H9 (cell line): Measurements from ENCODE around the gene ENGASE. TPM values are rescaled to one million over a fixed set of nuclear protein-coding genes. Genes with fewer than 3 reads are reported as not detected.

Experiments
- DNase-seq: peaks from one replicate; pipeline ENCODE4 v3.0.0-alpha.2; 2017
- H2AFZ ChIP-seq: one replicate; pipeline ENCODE4 v1.6.1; 2013; ENCODE audit warnings: mild to moderate bottlenecking, low read length, control low read depth, moderate library complexity
- H2AK5ac ChIP-seq: 2 replicates; pipeline ENCODE4 v1.6.1; 2013; ENCODE audit warnings: low read length, control low read depth, mixed read lengths; ENCODE audit not compliant: insufficient read length
- H2BK120ac ChIP-seq: one replicate; pipeline ENCODE4 v1.6.1; 2013; ENCODE audit warnings: low read depth, mild to moderate bottlenecking, low read length, control low read depth, inconsistent platforms; ENCODE audit not compliant: poor library complexity, severe bottlenecking
- H2BK12ac ChIP-seq: 2 replicates; pipeline ENCODE4 v1.6.1; 2013; ENCODE audit warnings: low read length, control low read depth, mixed read lengths, low read depth; ENCODE audit not compliant: insufficient read length
- H2BK15ac ChIP-seq: 2 replicates; pipeline ENCODE4 v1.6.1; 2013; ENCODE audit warnings: low read depth, low read length, control low read depth
- H2BK20ac ChIP-seq: one replicate; pipeline ENCODE4 v1.6.1; 2013; ENCODE audit warnings: low read depth, mild to moderate bottlenecking, low read length, control low read depth, inconsistent platforms; ENCODE audit not compliant: poor library complexity, severe bottlenecking
- H2BK5ac ChIP-seq: 2 replicates; pipeline ENCODE4 v1.6.1; 2013; ENCODE audit warnings: low read length, control low read depth, mixed read lengths; ENCODE audit not compliant: insufficient read length
- H3K14ac ChIP-seq: 2 replicates; pipeline ENCODE4 v1.6.1; 2013; ENCODE audit warnings: low read length, control low read depth; ENCODE audit not compliant: insufficient read depth
- H3K18ac ChIP-seq: 2 replicates; pipeline ENCODE4 v1.6.1; 2013; ENCODE audit warnings: low read depth, mild to moderate bottlenecking, mixed read lengths, low read length, control low read depth; ENCODE audit not compliant: insufficient read length
- H3K23ac ChIP-seq: 2 replicates; pipeline ENCODE4 v1.6.1; 2013; ENCODE audit warnings: low read length, control low read depth, mixed read lengths, low read depth; ENCODE audit not compliant: insufficient read length
- H3K23me2 ChIP-seq: 2 replicates; pipeline ENCODE4 v1.6.1; 2013; ENCODE audit warnings: low read depth, mild to moderate bottlenecking, mixed read lengths, low read length, control low read depth; ENCODE audit not compliant: insufficient read length, poor library complexity, severe bottlenecking
- H3K27ac ChIP-seq: 2 replicates; pipeline ENCODE4 v1.5.1; 2013; ENCODE audit warnings: low read length, control low read depth, mixed read lengths, low read depth; ENCODE audit not compliant: insufficient read length
- H3K27me3 ChIP-seq: 2 replicates; pipeline ENCODE4 v1.6.1; 2013; ENCODE audit warnings: low read length, control low read depth, inconsistent platforms; ENCODE audit not compliant: insufficient read depth
- H3K4ac ChIP-seq: 2 replicates; pipeline ENCODE4 v1.6.1; 2013; ENCODE audit warnings: low read depth, mild to moderate bottlenecking, control low read depth, inconsistent platforms, low read length, moderate library complexity
- H3K4me1 ChIP-seq: 2 replicates; pipeline ENCODE4 v1.6.1; 2013; ENCODE audit warnings: low read length, control low read depth, inconsistent platforms; ENCODE audit not compliant: insufficient read depth
- H3K4me2 ChIP-seq: 2 replicates; pipeline ENCODE4 v1.6.1; 2013; ENCODE audit warnings: low read length, control low read depth, mixed read lengths; ENCODE audit not compliant: insufficient read length, insufficient read depth
- H3K56ac ChIP-seq: 2 replicates; pipeline ENCODE4 v1.6.1; 2013; ENCODE audit warnings: low read depth, mild to moderate bottlenecking, mixed read lengths, low read length, control low read depth; ENCODE audit not compliant: insufficient read length
- H3K79me1 ChIP-seq: 2 replicates; pipeline ENCODE4 v1.6.1; 2013; ENCODE audit warnings: low read depth, mild to moderate bottlenecking, moderate library complexity, low read length, control low read depth, inconsistent platforms; ENCODE audit not compliant: insufficient read depth, poor library complexity, severe bottlenecking
- H3K79me2 ChIP-seq: 2 replicates; pipeline ENCODE4 v1.6.1; 2013; ENCODE audit warnings: low read length, control low read depth, inconsistent platforms; ENCODE audit not compliant: insufficient read depth
- H3K9ac ChIP-seq: 2 replicates; pipeline ENCODE4 v1.6.1; 2013; ENCODE audit warnings: low read length, control low read depth, mixed read lengths; ENCODE audit not compliant: insufficient read length; ENCODE audit errors: extremely low read depth
- H3K9me3 ChIP-seq: one replicate; pipeline ENCODE4 v1.6.1; 2013; ENCODE audit warnings: low read depth, low read length, inconsistent platforms; ENCODE audit not compliant: control insufficient read depth
- H3T11ph ChIP-seq: one replicate; pipeline ENCODE4 v1.6.1; 2013; ENCODE audit warnings: mild to moderate bottlenecking, low read length, control low read depth, inconsistent platforms
- H4K20me1 ChIP-seq: one replicate; pipeline ENCODE4 v1.6.1; 2013; ENCODE audit not compliant: control insufficient read depth, insufficient read length, insufficient read depth
- H4K5ac ChIP-seq: 2 replicates; pipeline ENCODE4 v1.6.1; 2013; ENCODE audit warnings: low read depth, mild to moderate bottlenecking, mixed read lengths, low read length, control low read depth; ENCODE audit not compliant: insufficient read length
- H4K8ac ChIP-seq: replicated peaks from 2 replicates; pipeline ENCODE4 v1.6.1; 2013; ENCODE audit warnings: low read length, control low read depth, mixed read lengths, low read depth; ENCODE audit not compliant: insufficient read length
- H4K91ac ChIP-seq: 2 replicates; pipeline ENCODE4 v1.6.1; 2013; ENCODE audit warnings: low read depth, mild to moderate bottlenecking, moderate library complexity, mixed read lengths, low read length, control low read depth; ENCODE audit not compliant: insufficient read length
- H3K27ac Mint-ChIP-seq, 3 experiments: 2 replicates in 2 of 3; 3 replicates in 1 of 3; pipeline ENCODE4 v1.8.0; 2020 to 2021; ENCODE audit warnings: mixed read lengths in 3 of 3, mild to moderate bottlenecking in 1 of 3, moderate library complexity in 1 of 3
- H3K27me3 Mint-ChIP-seq: 2 replicates; pipeline ENCODE4 v1.8.0; 2021; ENCODE audit warnings: low read depth, mild to moderate bottlenecking, moderate library complexity, mixed read lengths
- H3K36me3 Mint-ChIP-seq, 3 experiments: 2 replicates in 2 of 3; 3 replicates in 1 of 3; pipeline ENCODE4 v1.8.0; 2020 to 2021; ENCODE audit warnings: low read depth in 3 of 3, mixed read lengths in 3 of 3; ENCODE audit not compliant: insufficient read depth in 1 of 3
- H3K4me1 Mint-ChIP-seq, 2 experiments: 2 replicates each; pipeline ENCODE4 v1.8.0; 2020; ENCODE audit warnings: mixed read lengths in 2 of 2
- H3K4me3 Mint-ChIP-seq, 2 experiments: 2 replicates in 1 of 2; 3 replicates in 1 of 2; pipeline ENCODE4 v1.8.0; 2020 to 2021; ENCODE audit warnings: mild to moderate bottlenecking in 2 of 2, mixed read lengths in 2 of 2, moderate library complexity in 1 of 2
- H3K9me3 Mint-ChIP-seq, 2 experiments: 2 replicates in 1 of 2; 3 replicates in 1 of 2; pipeline ENCODE4 v1.8.0; 2020; ENCODE audit warnings: mild to moderate bottlenecking in 2 of 2, mixed read lengths in 2 of 2, moderate library complexity in 1 of 2
- CTCF ChIP-seq: fragments of 200-600 bp; sonication (generic); conservative IDR thresholded peaks from 3 replicates; pipeline ENCODE4 v1.8.0; 2021; ENCODE audit warnings: antibody characterized with exemption, mild to moderate bottlenecking
- WGBS: extraction: QIAGEN DNeasy Blood & Tissue Kit; methylation state at CpG from one replicate; pipeline ENCODE4 v1.1.7; 2013; ENCODE audit warnings: missing lambda C conversion rate, low lambda C conversion rate, mixed read lengths; ENCODE audit not compliant: insufficient read length; ENCODE audit errors: extremely low coverage; 5-methylcytosine and 5-hydroxymethylcytosine counted together
- total RNA-seq: library from RNA; stranded (reverse); gene quantifications from 2 replicates; pipeline ENCODE4 v1.2.1, GENCODE V29; 2021

ENGASE gene
- total RNA-seq, 1 experiment from 2014 or later = 20.6 TPM

GRCh38 chr17:79080349-79080748, 5.7 kb downstream of the ENGASE start:
- Histone ChIP-seq H3K9ac (no peak overlapping the region), H3K4me2 (no peak overlapping the region), H4K5ac (no peak overlapping the region), H4K91ac (no peak overlapping the region), H3K56ac (no peak overlapping the region), H3K18ac (no peak overlapping the region), H3T11ph (no peak overlapping the region), H2BK15ac (no peak overlapping the region), H4K20me1 (no peaks in the 10 kb centered on the region), H4K8ac (no peak overlapping the region), H3K14ac (no peak overlapping the region), H3K23ac (no peak overlapping the region), H2BK5ac (no peak overlapping the region), H3K27ac (no peak overlapping the region), H2BK120ac (no peak overlapping the region), H2AFZ (no peak overlapping the region), H3K4ac (no peak overlapping the region), H3K79me1 (no peaks in the 10 kb centered on the region), H3K79me2 (no peaks in the 10 kb centered on the region), H3K27me3 (no peaks in the 10 kb centered on the region), H2BK12ac (no peak overlapping the region), H3K4me1 (no peaks in the 10 kb centered on the region), H3K9me3 (no peaks in the 10 kb centered on the region), H2AK5ac (no peak overlapping the region), H3K23me2 (no peaks in the 10 kb centered on the region), H2BK20ac (no peak overlapping the region)
- Mint-ChIP-seq H3K27ac (no peak overlapping the region), H3K4me3 (no peak overlapping the region), H3K36me3 (peaks cover 15 to 44% (median 36%) of the 10 kb centered on the region in 3 experiments), H3K4me1 (peaks cover 6% of the 10 kb centered on the region in 2 experiments), H3K9me3 (peaks cover 0 to 3% of the 10 kb centered on the region in 2 experiments; a peak in 2 of 5 replicates), H3K27me3 (peaks cover 6% of the 10 kb centered on the region)
- TF ChIP-seq CTCF = no peak
- WGBS = no CpG with 5 or more reads among the region's 18 CpGs
- no peak for DNase-seq
